ENCODE data around the gene LILRB5.
"Not testable (repeated sequence)": the region's sequence is repeated elsewhere in the genome, so short reads cannot be mapped to it uniquely, and the experiment has no call there.

LILRB5 gene

DNA sequence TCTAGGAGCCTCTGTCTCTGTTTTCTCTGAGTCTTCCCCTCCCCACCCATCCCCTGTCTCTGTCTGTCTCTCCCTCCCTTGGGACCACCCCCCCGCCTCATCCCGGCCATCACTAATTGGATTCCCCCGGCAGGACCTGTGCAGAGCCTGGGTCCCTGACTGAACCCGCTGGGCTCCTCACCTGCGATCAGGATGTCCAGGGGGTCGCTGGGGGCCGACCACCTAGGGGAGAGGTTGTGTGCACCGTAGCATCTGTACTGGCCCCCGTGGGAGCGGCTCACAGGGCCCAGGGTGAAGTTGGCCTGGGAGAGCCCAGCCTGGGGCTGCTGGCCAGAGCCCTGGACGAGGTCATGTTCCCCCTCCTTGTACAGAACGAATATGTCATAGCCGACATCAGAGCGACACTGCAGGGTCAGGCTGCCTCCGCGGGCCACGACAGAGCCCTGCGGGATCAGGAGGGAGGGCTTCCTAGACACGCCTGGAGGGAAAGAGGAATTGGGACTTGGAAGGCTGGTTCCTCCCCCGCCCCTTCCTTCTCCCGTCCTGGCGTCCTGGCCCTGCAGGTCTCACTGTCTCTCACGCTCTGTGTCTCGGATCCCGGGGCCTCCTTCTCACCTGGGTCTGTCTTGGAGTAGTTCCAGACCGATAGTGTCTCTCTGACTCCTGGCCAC is 1.8 kb downstream of the LILRB5 start:
- Histone ChIP-seq H3K27me3 (ENCODE audit: insufficient read depth, low read length) (peaks cover 38% of the 10 kb centered on the region), H3K79me2 (ENCODE audit: control insufficient read depth, insufficient read depth, low read length, unreplicated experiment) (no peaks in the 10 kb centered on the region), H3K27ac (ENCODE audit: low read depth, low read length) (no peak overlapping the region), H3K36me3 (ENCODE audit: insufficient read depth, low read length) (no peaks in the 10 kb centered on the region), H2AFZ (ENCODE audit: low read length, unreplicated experiment) (no peak overlapping the region), H3K4me1 (ENCODE audit: control insufficient read depth, insufficient read depth, low read length, unreplicated experiment) (peaks cover 2% of the 10 kb centered on the region), H3K4me3 (ENCODE audit: low read depth, low read length) (no peak overlapping the region)

DNA sequence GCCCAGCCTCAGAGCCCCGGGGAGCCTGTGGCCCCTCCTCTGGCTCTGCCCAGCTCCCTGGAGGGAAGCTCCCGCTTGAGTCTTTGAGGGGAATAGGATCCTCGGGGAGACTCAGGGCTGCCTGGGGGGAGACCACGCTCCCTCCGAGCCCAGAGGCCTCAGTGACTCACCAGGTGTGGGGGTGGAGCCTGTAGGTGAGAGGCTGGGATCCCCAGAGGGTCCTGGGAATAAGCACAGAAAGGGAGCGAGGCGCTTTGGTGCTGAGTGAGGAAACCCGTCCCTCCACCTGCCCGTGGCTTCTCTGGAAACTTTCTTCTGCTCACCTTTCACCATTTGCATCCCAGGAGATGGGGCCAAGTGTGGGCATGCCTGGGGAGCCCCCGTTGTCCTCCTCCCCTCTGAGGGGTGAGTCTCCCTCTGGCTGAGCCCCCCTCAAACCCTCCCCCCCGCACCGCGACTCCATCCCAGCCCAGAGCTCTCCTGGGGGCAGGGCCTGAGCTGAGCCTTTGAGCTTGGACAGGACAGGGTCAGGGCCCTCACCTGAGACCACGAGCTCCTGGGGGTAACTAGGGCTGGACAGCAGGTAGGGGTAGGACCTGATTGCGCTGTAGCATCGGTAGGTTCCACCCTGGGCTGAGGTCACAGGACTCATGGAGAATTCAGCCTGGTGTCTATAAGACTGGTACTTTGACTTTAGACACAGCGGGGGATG is 2.7 kb downstream of the LILRB5 start:
- Histone ChIP-seq H3K4me3 (ENCODE audit: low read depth, low read length) (no peak overlapping the region), H3K4me1 (ENCODE audit: control insufficient read depth, insufficient read depth, low read length, unreplicated experiment) (peaks cover 2% of the 10 kb centered on the region), H3K27me3 (ENCODE audit: insufficient read depth, low read length) (peaks cover 32% of the 10 kb centered on the region), H3K79me2 (ENCODE audit: control insufficient read depth, insufficient read depth, low read length, unreplicated experiment) (no peaks in the 10 kb centered on the region), H3K27ac (ENCODE audit: low read depth, low read length) (no peak overlapping the region), H3K36me3 (ENCODE audit: insufficient read depth, low read length) (no peaks in the 10 kb centered on the region), H2AFZ (ENCODE audit: low read length, unreplicated experiment) (no peak overlapping the region)

DNA sequence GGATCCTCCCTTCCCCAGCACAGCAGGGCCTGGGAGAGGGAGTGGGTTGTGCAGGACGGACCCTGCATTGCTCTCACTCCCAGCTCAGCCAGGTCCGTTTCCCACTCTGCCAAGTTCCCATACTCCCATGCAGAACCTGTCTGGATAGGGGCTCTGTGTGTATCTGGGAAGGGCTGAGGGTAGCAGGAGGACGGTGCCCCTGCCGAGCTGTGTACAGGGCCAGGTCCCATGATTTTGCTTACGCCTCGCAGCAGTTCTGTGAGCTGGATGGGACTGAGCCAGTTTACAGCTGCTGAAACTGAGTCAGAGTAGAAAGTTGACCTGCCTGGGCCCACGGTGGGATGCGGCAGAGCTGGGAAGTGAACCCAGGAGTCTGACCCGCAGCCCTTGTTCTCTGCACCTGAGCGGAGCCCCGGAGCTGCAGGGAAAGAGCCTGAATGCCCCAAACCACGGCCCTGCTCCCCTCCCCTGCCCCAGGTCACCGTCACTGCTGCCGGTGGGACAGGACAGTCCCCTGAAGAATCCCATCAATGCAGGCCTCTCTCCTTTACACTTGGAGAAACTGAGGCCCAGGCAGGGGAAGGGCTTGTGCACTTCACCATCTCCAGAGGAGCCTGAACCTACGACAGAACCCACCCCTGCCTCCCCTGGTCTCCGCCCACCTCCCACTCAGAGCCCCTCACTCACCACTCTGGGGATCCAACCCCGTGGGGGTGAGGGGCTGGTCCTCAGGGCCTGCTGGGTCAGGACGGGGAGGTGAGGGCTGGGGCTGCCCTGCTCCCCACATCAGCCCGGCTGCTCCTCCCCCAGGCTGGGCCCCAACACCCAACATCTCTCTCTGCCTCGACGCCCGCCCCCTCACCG is 3.5 kb downstream of the LILRB5 start:
- H3K4me3 ChIP-seq (ENCODE audit: low read depth, low read length): no peak overlapping the region
- H3K27me3 ChIP-seq (ENCODE audit: insufficient read depth, low read length): peaks cover 32% of the 10 kb centered on the region
- no peak overlapping the region for H2AFZ ChIP-seq (ENCODE audit: low read length, unreplicated experiment)
- H3K79me2 ChIP-seq (ENCODE audit: control insufficient read depth, insufficient read depth, low read length, unreplicated experiment): no peaks in the 10 kb centered on the region
- peaks cover 2% of the 10 kb centered on the region for H3K4me1 ChIP-seq (ENCODE audit: control insufficient read depth, insufficient read depth, low read length, unreplicated experiment)
- H3K36me3 ChIP-seq (ENCODE audit: insufficient read depth, low read length): no peaks in the 10 kb centered on the region
- no peak overlapping the region for H3K27ac ChIP-seq (ENCODE audit: low read depth, low read length)

DNA sequence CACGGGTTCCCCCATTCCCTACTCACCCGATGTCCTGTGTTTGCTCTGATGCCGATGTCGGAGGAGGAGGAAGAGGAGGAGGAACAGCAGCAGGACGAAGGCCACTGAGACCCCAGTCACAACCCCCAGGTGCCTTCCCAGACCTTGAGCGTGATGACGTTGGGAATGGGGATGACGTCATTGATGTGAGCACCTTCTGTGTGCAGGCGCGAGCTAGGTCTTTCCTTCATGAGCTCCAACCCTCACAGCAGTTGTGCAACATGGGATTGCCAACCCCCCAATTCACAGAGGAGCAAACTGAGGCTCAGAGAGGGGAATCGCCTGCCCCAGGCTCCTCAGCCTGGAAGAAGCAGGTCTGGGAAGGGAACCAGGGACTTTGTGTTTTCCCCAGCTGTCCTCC is 4.2 kb downstream of the LILRB5 start:
- Histone ChIP-seq H3K4me3 (ENCODE audit: low read depth, low read length) (no peak overlapping the region), H3K79me2 (ENCODE audit: control insufficient read depth, insufficient read depth, low read length, unreplicated experiment) (no peaks in the 10 kb centered on the region), H3K27ac (ENCODE audit: low read depth, low read length) (no peak overlapping the region), H2AFZ (ENCODE audit: low read length, unreplicated experiment) (no peak overlapping the region), H3K4me1 (ENCODE audit: control insufficient read depth, insufficient read depth, low read length, unreplicated experiment) (peaks cover 2% of the 10 kb centered on the region), H3K36me3 (ENCODE audit: insufficient read depth, low read length) (no peaks in the 10 kb centered on the region), H3K27me3 (ENCODE audit: insufficient read depth, low read length) (peaks cover 32% of the 10 kb centered on the region)

GRCh38 chr19:54252243-54252642 is 4.8 kb downstream of the LILRB5 start:
- H2AFZ ChIP-seq (ENCODE audit: low read length, unreplicated experiment): no peak overlapping the region
- H3K79me2 ChIP-seq (ENCODE audit: control insufficient read depth, insufficient read depth, low read length, unreplicated experiment): no peaks in the 10 kb centered on the region
- H3K36me3 ChIP-seq (ENCODE audit: insufficient read depth, low read length): no peaks in the 10 kb centered on the region
- H3K4me1 ChIP-seq (ENCODE audit: control insufficient read depth, insufficient read depth, low read length, unreplicated experiment): peaks cover 2% of the 10 kb centered on the region
- no peak overlapping the region for H3K4me3 ChIP-seq (ENCODE audit: low read depth, low read length)
- H3K27me3 ChIP-seq (ENCODE audit: insufficient read depth, low read length): peaks cover 26% of the 10 kb centered on the region
- H3K27ac ChIP-seq (ENCODE audit: low read depth, low read length): no peak overlapping the region

DNA sequence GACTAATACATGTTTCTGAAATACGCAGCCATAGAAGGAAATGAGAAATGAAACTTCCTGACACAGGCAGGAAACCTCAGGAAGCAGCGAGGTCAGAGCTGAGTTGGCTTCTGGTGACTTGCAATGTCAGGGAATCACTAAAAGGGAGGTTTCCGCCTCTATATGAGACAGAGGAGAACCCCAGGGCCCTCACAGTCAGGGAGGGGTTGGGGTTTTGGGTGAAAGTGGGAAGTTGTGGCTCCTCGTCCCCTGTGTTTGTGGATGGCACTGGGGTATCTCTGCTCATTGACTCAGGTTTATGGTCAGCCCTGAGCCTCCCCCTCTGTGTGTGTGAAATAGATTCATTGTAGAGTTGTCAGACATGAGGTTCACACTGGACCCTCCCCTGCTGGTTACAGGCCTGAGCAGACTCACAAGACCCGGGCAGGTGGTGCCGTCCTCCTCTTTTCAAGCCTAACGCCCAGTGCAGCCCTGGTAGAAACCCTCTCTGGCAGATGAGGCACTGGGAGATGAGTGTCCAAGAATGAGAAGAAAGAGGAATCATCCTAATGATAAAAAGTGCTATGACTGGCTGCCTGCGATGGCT is 9.0 kb downstream of the LILRB5 start:
- H3K4me3 ChIP-seq (ENCODE audit: low read depth, low read length): no peak overlapping the region
- no peaks in the 10 kb centered on the region for H3K79me2 ChIP-seq (ENCODE audit: control insufficient read depth, insufficient read depth, low read length, unreplicated experiment)
- no peak overlapping the region for H3K27ac ChIP-seq (ENCODE audit: low read depth, low read length)

DNA sequence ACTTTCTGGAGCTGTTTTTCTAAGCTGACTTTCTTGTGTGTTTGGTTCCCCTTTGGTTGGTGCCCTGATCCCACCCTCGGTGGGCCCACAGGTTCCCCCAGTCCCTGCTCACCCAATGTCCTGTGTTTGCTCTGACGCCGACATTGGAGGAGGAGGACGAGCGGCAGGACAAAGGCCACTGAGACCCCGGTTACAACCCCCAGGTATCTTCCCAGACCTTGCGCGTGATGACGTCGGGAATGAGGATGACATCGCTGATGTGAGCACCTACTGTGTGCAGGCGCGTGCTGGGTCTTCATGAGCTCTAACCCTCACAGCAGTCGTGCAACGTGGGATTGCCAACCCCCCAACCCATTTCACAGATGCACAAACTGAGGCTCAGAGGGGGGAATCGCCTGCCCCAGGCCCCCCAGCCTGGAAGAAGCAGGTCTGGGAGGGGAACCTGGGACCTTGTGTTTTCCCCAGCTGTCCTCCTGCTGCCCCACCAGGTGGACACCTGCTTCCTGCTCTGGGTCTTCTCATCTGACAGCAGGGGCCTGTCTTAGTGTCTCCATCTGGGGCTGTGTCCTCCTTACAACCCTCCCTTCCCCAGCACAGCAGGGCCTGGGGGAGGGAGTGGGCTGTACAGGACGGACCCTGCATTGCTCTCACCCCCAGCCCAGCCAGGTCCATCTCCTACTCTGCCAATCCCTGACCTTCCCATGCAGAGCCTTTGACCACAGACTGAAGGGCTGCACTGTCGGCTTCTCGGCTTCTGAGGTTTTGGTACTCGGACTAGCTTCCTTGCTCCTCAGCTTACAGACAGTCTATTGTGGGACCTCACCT is 9.8 kb downstream of the LILRB5 start:
- Histone ChIP-seq H3K4me3 (ENCODE audit: low read depth, low read length) (no peak overlapping the region), H3K27ac (ENCODE audit: low read depth, low read length) (no peak overlapping the region), H3K27me3 (ENCODE audit: insufficient read depth, low read length) (no peaks in the 10 kb centered on the region), H3K79me2 (ENCODE audit: control insufficient read depth, insufficient read depth, low read length, unreplicated experiment) (no peaks in the 10 kb centered on the region), H2AFZ (ENCODE audit: low read length, unreplicated experiment) (no peak overlapping the region), H3K36me3 (ENCODE audit: insufficient read depth, low read length) (no peaks in the 10 kb centered on the region), H3K4me1 (ENCODE audit: control insufficient read depth, insufficient read depth, low read length, unreplicated experiment) (peaks cover 2% of the 10 kb centered on the region)

More for the DNA sequence above, 9.0 kb downstream of the LILRB5 start:
- Histone ChIP-seq H2AFZ (ENCODE audit: low read length, unreplicated experiment) (no peak overlapping the region), H3K27me3 (ENCODE audit: insufficient read depth, low read length) (0 out of 2 replicates have a peak, but pooled peaks cover 4% of the 10 kb centered on the region), H3K36me3 (ENCODE audit: insufficient read depth, low read length) (no peaks in the 10 kb centered on the region), H3K4me1 (ENCODE audit: control insufficient read depth, insufficient read depth, low read length, unreplicated experiment) (peaks cover 2% of the 10 kb centered on the region)

DNA sequence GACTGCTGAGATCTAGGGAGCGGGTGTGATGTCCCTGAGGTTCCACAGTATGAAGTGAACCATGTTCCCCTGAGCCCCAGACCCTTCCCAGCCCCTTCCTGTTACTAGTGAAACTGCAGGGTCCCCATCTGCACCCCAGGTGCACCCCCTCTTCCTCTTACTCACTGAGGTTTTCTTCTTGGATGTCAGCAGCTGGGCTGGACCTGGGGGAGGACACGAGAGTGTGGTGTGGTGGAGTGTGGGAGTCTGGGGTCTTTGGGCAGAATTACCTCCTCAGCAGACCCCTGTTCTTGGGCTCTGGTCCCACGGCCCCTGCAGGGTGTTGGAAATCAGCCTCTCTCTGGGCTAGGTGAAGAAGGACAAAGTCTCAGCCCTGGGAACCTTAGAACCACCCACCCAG is 11.1 kb downstream of the LILRB5 start:
- H3K36me3 ChIP-seq (ENCODE audit: insufficient read depth, low read length): no peaks in the 10 kb centered on the region
- H3K27ac ChIP-seq (ENCODE audit: low read depth, low read length): no peak overlapping the region
- H2AFZ ChIP-seq (ENCODE audit: low read length, unreplicated experiment): no peak overlapping the region
- H3K27me3 ChIP-seq (ENCODE audit: insufficient read depth, low read length): no peaks in the 10 kb centered on the region
- no peaks in the 10 kb centered on the region for H3K79me2 ChIP-seq (ENCODE audit: control insufficient read depth, insufficient read depth, low read length, unreplicated experiment)
- peaks cover 2% of the 10 kb centered on the region for H3K4me1 ChIP-seq (ENCODE audit: control insufficient read depth, insufficient read depth, low read length, unreplicated experiment)
- H3K4me3 ChIP-seq (ENCODE audit: low read depth, low read length): no peak overlapping the region

- H2AFZ ChIP-seq (ENCODE audit: low read length, unreplicated experiment); H3K27me3 ChIP-seq (ENCODE audit: insufficient read depth, low read length); H3K27ac ChIP-seq (ENCODE audit: low read depth, low read length); H3K79me2 ChIP-seq (ENCODE audit: control insufficient read depth, insufficient read depth, low read length, unreplicated experiment); H3K36me3 ChIP-seq (ENCODE audit: insufficient read depth, low read length); H3K4me3 ChIP-seq (ENCODE audit: low read depth, low read length); H3K4me1 ChIP-seq (ENCODE audit: control insufficient read depth, insufficient read depth, low read length, unreplicated experiment): not testable (repeated sequence)
Observed at GRCh38 chr19:54243809-54244208, 13.3 kb downstream of the LILRB5 start.

DNA sequence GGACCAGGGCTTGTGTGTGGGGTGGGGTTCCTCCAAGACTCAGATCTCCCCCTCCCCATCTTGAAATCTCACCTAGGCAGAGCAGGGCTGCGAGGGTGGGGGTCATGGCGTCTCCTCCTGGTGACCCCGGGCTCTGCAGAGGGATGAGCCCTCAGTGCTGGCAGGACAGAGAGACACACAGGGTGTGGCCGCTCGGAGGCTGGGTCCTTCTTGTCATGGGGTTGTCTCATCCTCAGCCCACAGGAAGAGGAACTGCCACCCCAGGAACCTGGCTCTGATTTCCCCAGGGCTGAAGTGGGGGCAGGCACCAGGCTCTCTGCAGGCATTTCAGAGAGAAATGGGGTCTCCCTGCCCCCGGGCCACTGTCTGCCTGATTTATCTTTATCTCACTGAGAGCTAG is 14.4 kb downstream of the LILRB5 start, which contains the start of gene LILRA6:
Gene LILRA6, minus strand, starts transcription at position 145 of the 400 bp plus-strand sequence.
- H2AFZ ChIP-seq (ENCODE audit: low read length, unreplicated experiment); H3K36me3 ChIP-seq (ENCODE audit: insufficient read depth, low read length); H3K4me1 ChIP-seq (ENCODE audit: control insufficient read depth, insufficient read depth, low read length, unreplicated experiment); H3K79me2 ChIP-seq (ENCODE audit: control insufficient read depth, insufficient read depth, low read length, unreplicated experiment); H3K4me3 ChIP-seq (ENCODE audit: low read depth, low read length); H3K27me3 ChIP-seq (ENCODE audit: insufficient read depth, low read length); H3K27ac ChIP-seq (ENCODE audit: low read depth, low read length): not testable (repeated sequence)

Data from ACC112 (cell line).